ENCODE data around the gene SORCS2. TPM values are rescaled to one million over a fixed set of nuclear protein-coding genes. Genes with fewer than 3 reads are reported as not detected.
"Not testable (repeated sequence)": the region's sequence is repeated elsewhere in the genome, so short reads cannot be mapped to it uniquely, and the experiment has no call there.

Gene SORCS2
- total RNA-seq, 4 donors from 2014 or later: 0.07 to 1.2 (median 0.11) TPM

- Histone ChIP-seq H3K27ac (no peak overlapping the region), H3K27me3 (peaks cover 0 to 16% (median 3%) of the 10 kb centered on the region in 3 donors), H3K36me3 (no peaks in the 10 kb centered on the region), H3K4me3 (no peak overlapping the region), H3K4me1 (no peaks in the 10 kb centered on the region), H3K9me3 (no peaks in the 10 kb centered on the region)
- in situ Hi-C loops (cut with MboI; ENCODE audit: low sequenced_read_pairs in 4 of 4) (no loop called here), intact Hi-C loops (cut with DNase I; ENCODE audit: low total_unique reads) (no loop called here)
- ATAC-seq (no peak), DNase-seq (no peak)
- TF ChIP-seq POLR2A (IDR thresholded peaks at IDR 0.05): no peak
- TF ChIP-seq CTCF (IDR thresholded peaks at IDR 0.05 in 4 of 5, conservative IDR thresholded peaks at IDR 0.05 in 1 of 5): no peak
Measured at GRCh38 chr4:7598939-7599790, 406.8 kb downstream of the SORCS2 start.

- H3K36me3 ChIP-seq: no peaks in the 10 kb centered on the region
- intact Hi-C loops (cut with DNase I; ENCODE audit: low total_unique reads): no loop called here
- no peaks in the 10 kb centered on the region for H3K9me3 ChIP-seq
- H3K27ac ChIP-seq: no peak overlapping the region
- DNase-seq: no peak
- no peak for ATAC-seq
- TF ChIP-seq POLR2A (IDR thresholded peaks at IDR 0.05) (no peak), CTCF (IDR thresholded peaks at IDR 0.05 in 4 of 5, conservative IDR thresholded peaks at IDR 0.05 in 1 of 5) (no peak)
- H3K27me3 ChIP-seq: peaks cover 0 to 10% (median 3%) of the 10 kb centered on the region in 3 donors
- H3K4me1 ChIP-seq: no peaks in the 10 kb centered on the region
- in situ Hi-C loops (cut with MboI; ENCODE audit: low sequenced_read_pairs in 4 of 4): no loop called here
- H3K4me3 ChIP-seq: no peak overlapping the region
Measured at GRCh38 chr4:7600247-7600646, 407.9 kb downstream of the SORCS2 start.

DNA sequence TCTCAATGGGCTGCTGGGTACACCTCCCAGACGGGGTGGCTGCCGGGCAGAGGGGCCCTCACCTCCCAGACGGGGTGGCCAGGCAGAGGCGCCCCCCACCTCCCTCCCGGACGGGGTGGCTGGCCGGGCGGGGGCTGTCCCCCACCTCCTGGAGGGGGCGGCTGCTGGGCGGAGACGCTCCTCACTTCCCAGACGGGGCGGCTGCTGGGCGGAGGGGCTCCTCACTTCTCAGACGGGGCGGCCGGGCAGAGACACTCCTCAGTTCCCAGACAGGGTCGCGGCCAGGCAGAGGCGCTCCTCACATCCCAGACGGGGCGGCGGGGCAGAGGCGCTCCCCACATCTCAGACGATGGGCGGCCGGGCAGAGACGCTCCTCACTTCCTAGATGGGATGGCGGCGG is 409.8 kb downstream of the SORCS2 start:
- H3K4me1 ChIP-seq; intact Hi-C loops (cut with DNase I; ENCODE audit: low total_unique reads); H3K9me3 ChIP-seq; H3K27me3 ChIP-seq; ATAC-seq; DNase-seq; H3K36me3 ChIP-seq; H3K4me3 ChIP-seq; H3K27ac ChIP-seq; in situ Hi-C loops (cut with MboI; ENCODE audit: low sequenced_read_pairs in 4 of 4): not testable (repeated sequence)

GRCh38 chr4:7607156-7607910 is 415.0 kb downstream of the SORCS2 start:
- TF ChIP-seq POLR2A (IDR thresholded peaks at IDR 0.05) (no peak), CTCF (IDR thresholded peaks at IDR 0.05 in 4 of 5, conservative IDR thresholded peaks at IDR 0.05 in 1 of 5) (no peak)
- Histone ChIP-seq H3K27ac (no peak overlapping the region), H3K9me3 (no peaks in the 10 kb centered on the region), H3K36me3 (no peaks in the 10 kb centered on the region), H3K4me3 (no peak overlapping the region), H3K27me3 (peaks cover 0 to 5% (median 4%) of the 10 kb centered on the region in 3 donors), H3K4me1 (no peaks in the 10 kb centered on the region)
- no peak for ATAC-seq
- intact Hi-C loops (cut with DNase I; ENCODE audit: low total_unique reads): no loop called here
- in situ Hi-C loops (cut with MboI; ENCODE audit: low sequenced_read_pairs in 4 of 4): no loop called here
- no peak for DNase-seq

- DNase-seq: no peak
- H3K4me3 ChIP-seq: no peak overlapping the region
- H3K4me1 ChIP-seq: no peaks in the 10 kb centered on the region
- no peak overlapping the region for H3K27ac ChIP-seq
- H3K36me3 ChIP-seq: no peaks in the 10 kb centered on the region
- in situ Hi-C loops (cut with MboI; ENCODE audit: low sequenced_read_pairs in 4 of 4): no loop called here
- no peaks in the 10 kb centered on the region for H3K9me3 ChIP-seq
- H3K27me3 ChIP-seq: peaks cover 0 to 5% (median 4%) of the 10 kb centered on the region in 3 donors
- intact Hi-C loops (cut with DNase I; ENCODE audit: low total_unique reads): no loop called here
- TF ChIP-seq CTCF (IDR thresholded peaks at IDR 0.05 in 4 of 5, conservative IDR thresholded peaks at IDR 0.05 in 1 of 5): no peak
- no peak for TF ChIP-seq POLR2A (IDR thresholded peaks at IDR 0.05)
- no peak for ATAC-seq
Measured at GRCh38 chr4:7608046-7608445, 415.7 kb downstream of the SORCS2 start.

Measured in gastrocnemius medialis (tissue), 4 donors.